SK-N-SH (cell line): ENCODE measurements around the gene RNASEH1. TPM values are rescaled to one million over a fixed set of nuclear protein-coding genes. Genes with fewer than 3 reads are reported as not detected.

Experiments used
- CTCF ChIA-PET: fragments of 300-600, 350-600 bp; formaldehyde crosslinking; extraction: SDS; loops from one replicate; lab custom pipeline; 2021; lab: Yijun Ruan, JAX
- POLR2A ChIA-PET: fragments of 350-600 bp; sonication (Branson Sonifier 250); formaldehyde crosslinking; extraction: SDS; loops from one replicate; lab custom pipeline; 2020; ENCODE audit warnings: antibody characterized with exemption, inconsistent platforms; lab: Yijun Ruan, JAX
- DNase-seq: peaks from one replicate; pipeline ENCODE4 v3.0.0; 2012
- H2AFZ ChIP-seq: fragments of 200-600 bp; sonication (generic); 2 replicates; pipeline ENCODE4 v1.8.1; 2016; ENCODE audit warnings: antibody characterized with exemption, mild to moderate bottlenecking, low read depth
- H3F3A ChIP-seq: fragments of 200-600 bp; sonication (generic); replicated peaks from 2 replicates; pipeline ENCODE3; 2016; ENCODE audit warnings: antibody characterized with exemption, mild to moderate bottlenecking; ENCODE audit not compliant: insufficient read depth
- H3K27ac ChIP-seq, 2 experiments: fragments of 200-500 bp in 1 of 2; fragments of 200-600 bp in 1 of 2; sonication (Bioruptor generic) in 1 of 2; sonication (generic), shearing (Covaris generic) in 1 of 2; 2 replicates each; pipeline versions ENCODE4 v1.5.1 to v1.6.1; 2014 to 2016; ENCODE audit warnings: low read depth in 2 of 2, inconsistent platforms in 1 of 2, low read length in 1 of 2, mild to moderate bottlenecking in 1 of 2, mixed read lengths in 1 of 2
- H3K27me3 ChIP-seq: fragments of 200-600 bp; sonication (generic), shearing (Covaris generic); 2 replicates; pipeline ENCODE4 v1.6.1; 2016; ENCODE audit warnings: mixed run types; ENCODE audit not compliant: insufficient read depth
- H3K36me3 ChIP-seq, 2 experiments: fragments of 200-500 bp in 1 of 2; fragments of 200-600 bp in 1 of 2; sonication (Bioruptor generic) in 1 of 2; sonication (generic) in 1 of 2; replicated peaks in 1 of 2; 2 replicates each; pipeline versions ENCODE3 to v1.5.1; 2014 to 2016; ENCODE audit warnings: low read length in 1 of 2, mild to moderate bottlenecking in 1 of 2; ENCODE audit not compliant: insufficient read depth in 2 of 2, control insufficient read depth in 1 of 2
- H3K4me1 ChIP-seq, 2 experiments: fragments of 200-500 bp in 1 of 2; fragments of 200-600 bp in 1 of 2; sonication (Bioruptor generic) in 1 of 2; sonication (generic), shearing (Covaris generic) in 1 of 2; 2 replicates each; pipeline versions ENCODE4 v1.5.1 to v1.6.1; 2014 to 2016; ENCODE audit warnings: low read depth in 1 of 2, low read length in 1 of 2, mixed run types in 1 of 2; ENCODE audit not compliant: insufficient read depth in 2 of 2, control insufficient read depth in 1 of 2
- H3K4me2 ChIP-seq: fragments of 200-600 bp; sonication (generic), shearing (Covaris generic); 2 replicates; pipeline ENCODE4 v1.6.1; 2017; ENCODE audit warnings: mixed run types
- H3K4me3 ChIP-seq, 2 experiments: fragments of 200-500 bp in 1 of 2; fragments of 200-600 bp in 1 of 2; sonication (Bioruptor generic) in 1 of 2; sonication (generic), shearing (Covaris generic) in 1 of 2; 2 replicates each; pipeline versions ENCODE4 v1.5.1 to v1.8.1; 2014 to 2016; ENCODE audit warnings: low read depth in 2 of 2, inconsistent platforms in 1 of 2, low read length in 1 of 2, mild to moderate bottlenecking in 1 of 2, mixed read lengths in 1 of 2, moderate library complexity in 1 of 2
- H3K79me2 ChIP-seq: fragments of 200-600 bp; sonication (generic); 2 replicates; pipeline ENCODE4 v1.8.1; 2017; ENCODE audit warnings: mild to moderate bottlenecking; ENCODE audit not compliant: insufficient read depth
- H3K9ac ChIP-seq: fragments of 200-600 bp; sonication (generic); 2 replicates; pipeline ENCODE4 v1.6.1; 2017; ENCODE audit warnings: mixed run types
- H3K9me2 ChIP-seq: fragments of 200-600 bp; sonication (generic); 2 replicates; pipeline ENCODE4 v1.6.1; 2017; ENCODE audit warnings: mixed run types
- H3K9me3 ChIP-seq: fragments of 200-600 bp; sonication (generic); 2 replicates; pipeline ENCODE4 v1.6.1; 2017; ENCODE audit warnings: mixed run types, mild to moderate bottlenecking, moderate library complexity
- H4K20me1 ChIP-seq: fragments of 200-600 bp; sonication (generic); 2 replicates; pipeline ENCODE4 v1.6.1; 2017; ENCODE audit warnings: mild to moderate bottlenecking, mixed run types; ENCODE audit not compliant: insufficient read depth
- CHD2 ChIP-seq: fragments of 150-350 bp; IDR thresholded peaks from 2 replicates; pipeline ENCODE4 v1.6.1; 2018; ENCODE audit warnings: low read length; ENCODE audit not compliant: partially characterized antibody
- ELF1 ChIP-seq: IDR thresholded peaks from 2 replicates; pipeline ENCODE4 v1.4.0; 2012
- FOSL2 ChIP-seq: IDR thresholded peaks from 2 replicates; pipeline ENCODE4 v1.4.0; 2012; ENCODE audit warnings: low read depth, mild to moderate bottlenecking, moderate library complexity, borderline replicate concordance
- IRF3 ChIP-seq: fragments of 150-350 bp; IDR thresholded peaks from 2 replicates; pipeline ENCODE4 v1.6.1; 2016; ENCODE audit warnings: mild to moderate bottlenecking, low read depth, low read length
- JUND ChIP-seq: IDR thresholded peaks from 2 replicates; pipeline ENCODE4 v1.4.0; 2012
- MAX ChIP-seq: IDR thresholded peaks from 2 replicates; pipeline ENCODE4 v1.4.0; 2012; ENCODE audit warnings: low read depth
- MEF2A ChIP-seq: IDR thresholded peaks from 2 replicates; pipeline ENCODE4 v1.4.0; 2012; ENCODE audit warnings: low read depth, borderline replicate concordance
- MXI1 ChIP-seq: IDR thresholded peaks from 2 replicates; pipeline ENCODE4 v1.6.1; 2012; ENCODE audit warnings: mild to moderate bottlenecking, low read depth, low read length, improper control_type of control experiment
- NFIC ChIP-seq: IDR thresholded peaks from 2 replicates; pipeline ENCODE4 v1.4.0; 2012; ENCODE audit warnings: borderline replicate concordance
- NRF1 ChIP-seq: IDR thresholded peaks from 2 replicates; pipeline ENCODE4 v1.6.1; 2012; ENCODE audit warnings: low read depth, mild to moderate bottlenecking, low read length
- POLR2AphosphoS5 ChIP-seq: IDR thresholded peaks from 2 replicates; pipeline ENCODE4 v1.6.1; 2012; ENCODE audit warnings: low read depth, low read length
- RAD21 ChIP-seq: IDR thresholded peaks from 2 replicates; pipeline ENCODE4 v1.6.1; 2012; ENCODE audit warnings: mild to moderate bottlenecking, low read length
- RXRA ChIP-seq: IDR thresholded peaks from 2 replicates; pipeline ENCODE4 v1.4.0; 2012; ENCODE audit warnings: low read depth, mild to moderate bottlenecking, borderline replicate concordance
- SIN3A ChIP-seq: IDR thresholded peaks from 2 replicates; pipeline ENCODE4 v1.6.1; 2012; ENCODE audit warnings: low read depth, mild to moderate bottlenecking, low read length, moderate library complexity, borderline replicate concordance
- TAF1 ChIP-seq: IDR thresholded peaks from 2 replicates; pipeline ENCODE4 v1.6.1; 2012; ENCODE audit warnings: low read depth, mild to moderate bottlenecking, low read length, moderate library complexity, borderline replicate concordance
- USF1 ChIP-seq: IDR thresholded peaks from 2 replicates; pipeline ENCODE4 v1.4.0; 2012; ENCODE audit warnings: low read depth, borderline replicate concordance
- USF2 ChIP-seq: fragments of 150-350 bp; IDR thresholded peaks from 2 replicates; pipeline ENCODE4 v1.6.1; 2017; ENCODE audit warnings: antibody characterized with exemption, low read length, low read depth, borderline replicate concordance
- ZBTB33 ChIP-seq: IDR thresholded peaks from 2 replicates; pipeline ENCODE4 v1.4.0; 2012; ENCODE audit warnings: low read depth, borderline replicate concordance
- WGBS: methylation state at CpG from one replicate; pipeline ENCODE4 v1.1.6; 2017; ENCODE audit warnings: low lambda C conversion rate; 5-methylcytosine and 5-hydroxymethylcytosine counted together
- polyA plus RNA-seq, 3 experiments: library from polyadenylated mRNA; depleted of rRNA; stranded (reverse); fragments of >200 nt; gene quantifications; 2 replicates each; pipeline ENCODE4 v1.2.3, GENCODE V29; 2012
- TF ChIP-seq, protein P1 (sequence below): IDR thresholded peaks from 2 replicates; pipeline ENCODE4; 2012

The RNASEH1 gene
- polyA plus RNA-seq, 1 of the 3 experiments (the other 2 are of a cell fraction) = 34.4 TPM

- Histone ChIP-seq H3K27ac (no peak overlapping the region; a peak in 1 of 4 replicates), H3K27me3 (no peaks in the 10 kb centered on the region), H3K4me2 (no peak overlapping the region), H3K9me2 (no peaks in the 10 kb centered on the region), H2AFZ (no peak overlapping the region), H3K4me1 (peaks cover 0 to 42% of the 10 kb centered on the region in 2 experiments; a peak in 2 of 4 replicates), H3K79me2 (no peaks in the 10 kb centered on the region), H4K20me1 (no peaks in the 10 kb centered on the region), H3K9ac (no peak overlapping the region), H3F3A (peaks cover 4% of the 10 kb centered on the region), H3K4me3 (no peak overlapping the region), H3K36me3 (no peaks in the 10 kb centered on the region), H3K9me3 (no peaks in the 10 kb centered on the region)
- ChIA-PET POLR2A (no interaction called here), CTCF (interaction anchor here (5.1 kb wide), 1 partner anchor 54 kb away, joined by 43 read pairs; no protein-coding TSS in a partner anchor)
- no peak for DNase-seq
- TF ChIP-seq ELF1 = no peak
- TF ChIP-seq USF1 = no peak
- TF ChIP-seq, protein P1, sequence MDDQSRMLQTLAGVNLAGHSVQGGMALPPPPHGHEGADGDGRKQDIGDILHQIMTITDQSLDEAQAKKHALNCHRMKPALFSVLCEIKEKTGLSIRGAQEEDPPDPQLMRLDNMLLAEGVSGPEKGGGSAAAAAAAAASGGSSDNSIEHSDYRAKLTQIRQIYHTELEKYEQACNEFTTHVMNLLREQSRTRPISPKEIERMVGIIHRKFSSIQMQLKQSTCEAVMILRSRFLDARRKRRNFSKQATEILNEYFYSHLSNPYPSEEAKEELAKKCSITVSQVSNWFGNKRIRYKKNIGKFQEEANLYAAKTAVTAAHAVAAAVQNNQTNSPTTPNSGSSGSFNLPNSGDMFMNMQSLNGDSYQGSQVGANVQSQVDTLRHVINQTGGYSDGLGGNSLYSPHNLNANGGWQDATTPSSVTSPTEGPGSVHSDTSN = no peak
- TF ChIP-seq NFIC = no peak
- no peak for TF ChIP-seq MAX
- TF ChIP-seq USF2 = no peak
- no peak for TF ChIP-seq POLR2AphosphoS5
- TF ChIP-seq RXRA = no peak
- TF ChIP-seq MXI1 = no peak
- TF ChIP-seq FOSL2 = no peak
- TF ChIP-seq IRF3 = no peak
- TF ChIP-seq NRF1 = no peak
- TF ChIP-seq JUND = no peak
- 91% methylated on average over 16 of the region's 16 CpGs for WGBS
Observed at GRCh38 chr2:3596901-3597417, 38.8 kb upstream of the RNASEH1 start.

GRCh38 chr2:3595985-3596384, 37.9 kb upstream of the RNASEH1 start:
- no peak overlapping the region for H3K9ac ChIP-seq
- CTCF ChIA-PET = interaction anchor here (1.0 to 5.1 kb wide), 6 partner anchors 8 to 55 kb away, joined by 4 to 43 read pairs (median 15); no protein-coding TSS in a partner anchor
- peak overlapping the region in 1 of 2 experiments; percentile 99; a peak in 2 of 4 replicates for H3K27ac ChIP-seq
- H3K4me1 ChIP-seq = peaks cover 0 to 39% of the 10 kb centered on the region in 2 experiments; a peak in 2 of 4 replicates
- peak; percentile 55 for DNase-seq
- POLR2A ChIA-PET = interaction anchor here (0.9 to 4.0 kb wide), 6 partner anchors 9 to 55 kb away, joined by 3 to 52 read pairs (median 10); partner anchors contain the start of gene RNASEH1
- no peaks in the 10 kb centered on the region for H3K9me3 ChIP-seq
- H3K4me2 ChIP-seq = no peak overlapping the region
- peaks cover 4% of the 10 kb centered on the region for H3F3A ChIP-seq
- H3K36me3 ChIP-seq = no peaks in the 10 kb centered on the region
- H3K9me2 ChIP-seq = no peaks in the 10 kb centered on the region
- H3K27me3 ChIP-seq = no peaks in the 10 kb centered on the region
- peak overlapping the region in 1 of 2 experiments; percentile 38; a peak in 2 of 4 replicates for H3K4me3 ChIP-seq
- WGBS = 93% methylated on average over 6 of the region's 6 CpGs
- H4K20me1 ChIP-seq = no peaks in the 10 kb centered on the region
- TF ChIP-seq CHD2 = no peak
- TF ChIP-seq SIN3A = no peak
- TF ChIP-seq RAD21 = no peak; the same call in 1 of the 2 replicates
- TF ChIP-seq TAF1 = no peak
- no peak for TF ChIP-seq RXRA
- TF ChIP-seq ELF1 = no peak
- TF ChIP-seq POLR2AphosphoS5 = no peak
- TF ChIP-seq ZBTB33 = no peak
- TF ChIP-seq MEF2A = no peak
- no peaks in the 10 kb centered on the region for H3K79me2 ChIP-seq
- no peak overlapping the region for H2AFZ ChIP-seq
